Islet precursor cell (in vitro differentiated cells): ENCODE results near the gene FAM199X.
"Not testable (repeated sequence)": the region's sequence is repeated elsewhere in the genome, so short reads cannot be mapped to it uniquely, and the experiment has no call there.

Experiments
- DNase-seq: peaks from one replicate; pipeline ENCODE4 v3.0.0-alpha.2; 2018

Gene FAM199X

DNA sequence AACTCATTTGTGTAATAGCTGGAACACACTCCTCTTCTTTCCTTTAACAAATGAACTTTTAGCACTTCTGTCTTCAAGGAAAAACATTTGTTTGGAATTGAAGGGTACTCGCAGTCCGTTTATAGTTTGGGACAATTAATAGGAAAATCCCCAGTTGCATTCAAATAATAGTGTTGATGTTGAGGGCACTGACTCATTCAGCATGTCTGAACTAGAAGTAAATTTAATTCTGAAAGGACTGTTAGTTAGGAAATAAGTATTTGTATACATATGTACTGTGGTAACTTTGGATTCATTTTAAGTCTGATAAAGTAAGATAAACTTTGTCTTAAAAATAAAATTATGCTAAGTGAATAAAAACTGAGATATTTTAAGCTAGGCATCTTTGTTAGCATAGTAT is 27.2 kb downstream of the FAM199X start:
- DNase-seq: no peak

GRCh38 chrX:104195013-104195412 is 28.8 kb downstream of the FAM199X start:
- DNase-seq: no peak

DNA sequence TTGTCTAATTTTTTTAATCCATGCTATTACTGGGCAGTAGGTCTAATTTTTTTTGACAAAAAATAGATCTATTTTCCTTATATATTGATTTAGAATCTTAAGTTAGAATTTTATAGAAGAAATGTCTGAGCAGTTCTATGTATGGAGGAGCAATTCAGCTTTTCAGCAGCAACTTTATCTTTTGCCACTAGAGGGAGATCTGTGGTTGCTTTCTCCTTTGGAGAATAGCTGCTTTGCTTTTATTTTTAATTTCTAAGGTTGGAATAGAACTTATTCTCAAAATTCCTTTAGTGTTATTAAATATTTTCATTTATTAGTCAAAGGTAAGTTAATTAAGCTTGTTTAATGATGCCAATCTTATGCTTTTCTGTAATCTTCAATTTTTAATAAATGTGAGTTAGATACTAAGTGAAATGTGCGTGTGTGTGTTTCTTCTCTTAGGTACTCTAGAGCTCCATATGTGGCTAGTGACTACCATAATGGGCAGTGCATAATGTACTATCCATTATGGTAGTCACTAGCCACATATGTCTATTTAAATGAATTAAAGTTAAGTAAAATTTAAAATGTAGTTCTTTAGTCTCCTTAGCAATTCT is 29.3 kb downstream of the FAM199X start:
- no peak for DNase-seq

- no peak for DNase-seq
Measured at GRCh38 chrX:104205548-104205947, 39.3 kb downstream of the FAM199X start.

DNA sequence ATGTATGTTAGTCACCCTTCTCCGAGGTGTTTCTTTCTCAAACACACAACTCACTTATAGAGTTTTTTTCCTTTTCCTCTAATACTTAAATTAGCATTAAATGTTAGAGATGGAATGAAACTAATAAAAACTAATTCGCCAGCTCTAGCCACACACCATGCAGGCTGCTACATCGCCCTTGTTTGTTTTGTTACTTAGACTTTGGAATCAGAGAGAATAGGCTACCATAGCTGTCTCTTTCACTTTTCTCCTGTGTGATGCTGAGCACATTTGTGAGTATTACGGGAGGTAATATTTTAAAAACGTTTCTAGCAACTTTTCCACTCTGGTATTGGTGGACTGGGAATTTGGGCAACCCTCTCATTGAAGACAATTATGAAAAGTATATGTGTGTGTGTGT is 44.9 kb downstream of the FAM199X start:
- DNase-seq: no peak

- not testable (repeated sequence) for DNase-seq
Measured at GRCh38 chrX:104230060-104230459, 63.8 kb downstream of the FAM199X start.
